K562 (cell line): ENCODE data around the gene ITGAD. TPM values are rescaled to one million over a fixed set of nuclear protein-coding genes. Genes with fewer than 3 reads are reported as not detected.
A peak's percentile ranks its signal among the peaks of the same experiment; 100 is the strongest.

ENCODE experiments used
- CHD2 ChIP-seq: IDR thresholded peaks from 2 replicates; pipeline ENCODE4 v1.6.1; 2011; ENCODE audit warnings: low read depth, low read length
- CTBP1 ChIP-seq: fragments of 450-650 bp; IDR thresholded peaks from 2 replicates; pipeline ENCODE4 v1.6.1; 2016; ENCODE audit warnings: borderline replicate concordance
- DPF2 ChIP-seq: fragments of 450-650 bp; IDR thresholded peaks from 2 replicates; pipeline ENCODE4 v1.6.1; 2016
- ELF1 ChIP-seq: fragments of 200-800 bp; sonication (Bioruptor generic); IDR thresholded peaks from 2 replicates; pipeline ENCODE4 v1.6.1; 2016; ENCODE audit warnings: missing genetic modification characterization, missing compliant biosample characterization
- HCFC1 ChIP-seq: IDR thresholded peaks from 2 replicates; pipeline ENCODE4 v1.6.1; 2012; ENCODE audit warnings: low read depth, low read length, improper control_type of control experiment
- ILK ChIP-seq: fragments of 450-650 bp; IDR thresholded peaks from 2 replicates; pipeline ENCODE4 v1.6.1; 2016; ENCODE audit warnings: missing genetic modification characterization, low read depth, mild to moderate bottlenecking, missing compliant biosample characterization, moderate library complexity, borderline replicate concordance
- MEIS2 ChIP-seq: fragments of 450-650 bp; IDR thresholded peaks from 2 replicates; pipeline ENCODE4 v1.6.1; 2014; ENCODE audit warnings: mild to moderate bottlenecking; ENCODE audit not compliant: partially characterized antibody
- MXI1 ChIP-seq: IDR thresholded peaks from 2 replicates; pipeline ENCODE4 v1.6.1; 2011; ENCODE audit warnings: low read depth, mild to moderate bottlenecking, improper control_type of control experiment, low read length
- NR2C1 ChIP-seq, 2 experiments: fragments of 450-650 bp; IDR thresholded peaks; 2 replicates each; pipeline ENCODE4 v1.6.1; 2017; ENCODE audit warnings: mild to moderate bottlenecking in 2 of 2, antibody characterized with exemption in 1 of 2, inconsistent platforms in 1 of 2, missing compliant biosample characterization in 1 of 2, missing genetic modification characterization in 1 of 2
- OTX1 ChIP-seq: fragments of 450-650 bp; formaldehyde crosslinking; IDR thresholded peaks from 2 replicates; pipeline ENCODE4 v1.4.0; 2022; ENCODE audit warnings: mild to moderate bottlenecking
- RBM25 ChIP-seq: fragments of 200-400 bp; formaldehyde crosslinking; IDR thresholded peaks from 2 replicates; pipeline ENCODE4 v1.6.1; 2018; ENCODE audit warnings: low read length, low read depth, moderate library complexity; ENCODE audit not compliant: severe bottlenecking
- SIRT6 ChIP-seq: IDR thresholded peaks from one replicate; pipeline ENCODE4 v1.6.1; 2012; ENCODE audit warnings: low read depth, mild to moderate bottlenecking, control low read depth, inconsistent platforms, low read length, moderate library complexity
- TEAD4 ChIP-seq, 2 experiments: sonication (generic) in 1 of 2; formaldehyde crosslinking in 1 of 2; IDR thresholded peaks; 2 replicates each; pipeline versions ENCODE4 v1.6.1 to v1.8.0; 2012 to 2022; ENCODE audit warnings: borderline replicate concordance in 1 of 2, inconsistent platforms in 1 of 2, low read length in 1 of 2, mild to moderate bottlenecking in 1 of 2, missing genetic modification reagents in 1 of 2
- XRCC5 ChIP-seq: fragments of 200-400 bp; formaldehyde crosslinking; IDR thresholded peaks from 2 replicates; pipeline ENCODE4 v1.6.1; 2017; ENCODE audit warnings: low read depth, mild to moderate bottlenecking, low read length
- ZNF384 ChIP-seq: IDR thresholded peaks from 2 replicates; pipeline ENCODE4 v1.6.1; 2012; ENCODE audit warnings: low read depth, low read length, improper control_type of control experiment
- polyA plus RNA-seq, 8 experiments: library from polyadenylated mRNA; depleted of rRNA in 4 of 8; stranded (reverse) in 5 of 8; unstranded in 3 of 8; fragments of >200 nt; fragmentation: Nextera tagmentation in 2 of 8; fragmentation: Illumina TruSeq in 1 of 8; extraction: Ambion mirVana in 2 of 8; extraction: Trizol in 1 of 8; gene quantifications; 2 replicates each; pipeline versions ENCODE4 v1.2.1 to v1.2.3, GENCODE V29; 2011 to 2014; ENCODE audit warnings: inconsistent platforms in 1 of 8, missing spikeins in 1 of 8
- total RNA-seq, 7 experiments: library from RNA; depleted of rRNA in 6 of 7; stranded (reverse); fragments of >200 nt in 6 of 7; fragmentation: Illumina TruSeq in 2 of 7; extraction: Trizol in 2 of 7; gene quantifications; 2 replicates each; pipeline versions ENCODE4 v1.2.1 to v1.2.3, GENCODE V29; 2011 to 2021; ENCODE audit warnings: low replicate concordance in 1 of 7
- TF ChIP-seq, protein P1 (sequence below): sonication (generic); formaldehyde crosslinking; IDR thresholded peaks from 2 replicates; pipeline ENCODE4 v1.8.0; 2022; ENCODE audit warnings: mild to moderate bottlenecking, missing genetic modification reagents
- TF ChIP-seq, protein P2 (sequence below): fragments of 250-450 bp; sonication (Bioruptor Pico); IDR thresholded peaks from 2 replicates; pipeline ENCODE4 v1.4.0; 2020; ENCODE audit warnings: mild to moderate bottlenecking, moderate library complexity
- TF ChIP-seq, protein P3 (sequence below): fragments of 450-650 bp; formaldehyde crosslinking; IDR thresholded peaks from 2 replicates; pipeline ENCODE4 v1.4.0; 2020; ENCODE audit warnings: mild to moderate bottlenecking, moderate library complexity
- TF ChIP-seq, protein P4 (sequence below): sonication (generic); formaldehyde crosslinking; IDR thresholded peaks from 2 replicates; pipeline ENCODE4 v1.9.0; 2022; ENCODE audit warnings: mild to moderate bottlenecking, missing genetic modification reagents
- TF ChIP-seq, protein P5 (sequence below), 3 experiments: fragments of 200-800 bp in 1 of 3; sonication (Bioruptor generic) in 1 of 3; sonication (generic) in 1 of 3; formaldehyde crosslinking in 1 of 3; IDR thresholded peaks; 2 replicates each; pipeline versions ENCODE4 v1.6.1 to v1.8.0; 2016 to 2022; ENCODE audit warnings: mild to moderate bottlenecking in 2 of 3, missing compliant biosample characterization in 2 of 3, missing genetic modification characterization in 2 of 3, missing genetic modification reagents in 1 of 3

The ITGAD gene
- total and polyA plus RNA-seq, 9 of the 15 experiments (the other 6 are each of a cell fraction or from before 2014, with no cell fraction given) = not detected

DNA sequence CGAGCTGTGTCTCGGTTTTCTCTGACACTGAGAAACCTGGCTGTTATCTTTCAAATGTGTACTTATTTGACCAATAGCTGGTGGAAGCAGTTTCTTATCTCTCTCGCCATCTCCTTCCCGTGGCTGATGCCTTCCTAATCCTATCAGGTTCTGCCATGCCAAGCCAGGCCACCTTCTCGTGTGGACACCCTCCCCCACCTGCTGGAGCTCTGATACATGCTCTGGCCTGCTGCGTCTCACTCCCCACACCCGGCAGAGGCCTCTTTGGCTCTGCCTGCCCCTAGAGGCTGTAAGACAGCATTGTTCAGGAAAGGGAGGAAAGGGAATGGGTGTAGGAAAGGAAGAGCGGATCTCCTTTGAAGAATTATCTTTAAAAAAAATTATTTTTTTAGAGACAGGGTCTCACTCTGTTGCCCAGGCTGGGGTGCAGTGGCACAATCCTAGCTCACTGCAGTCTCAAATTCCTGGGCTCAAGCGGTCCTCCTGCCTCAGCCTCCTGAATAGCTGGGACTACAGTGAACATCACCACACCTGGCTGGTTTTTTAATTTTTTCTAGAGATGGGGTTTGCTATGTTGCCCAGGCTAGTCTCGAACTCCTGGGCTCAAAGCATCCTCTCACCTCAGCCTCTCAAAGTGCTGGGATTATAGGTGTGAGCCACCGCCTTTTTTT is 58.7 kb downstream of the ITGAD start (continued):
- TF ChIP-seq RBM25 (peak; percentile 11), NR2C1 (IDR thresholded peaks at IDR 0.05) (no peak), NR2C1 (tag; IDR thresholded peaks at IDR 0.05) (no peak), DPF2 (peak; percentile 64; the same call in 1 of the 2 replicates), XRCC5 (peak; percentile 24; the same call in 1 of the 2 replicates), MXI1 (no peak), CHD2 (0 out of 2 replicates have a peak, but pooled peaks have one; percentile 36), TEAD4 (IDR thresholded peaks at IDR 0.05; ENCODE audit: low read length) (0 out of 2 replicates have a peak, but pooled peaks have one; percentile 38), TEAD4 (CRISPR knock-in tag; IDR thresholded peaks at IDR 0.05; ENCODE audit: borderline replicate concordance) (no peak), ELF1 (tag) (0 out of 2 replicates have a peak, but pooled peaks have one; percentile 22), CTBP1 (peak; percentile 74; the same call in 1 of the 2 replicates), SIRT6 (no peak), ILK (tag) (no peak), OTX1 (CRISPR knock-in tag) (peak; percentile 37; the same call in 1 of the 2 replicates), HCFC1 (peak; percentile 30; the same call in 1 of the 2 replicates), MEIS2 (no peak), ZNF384 (peak; percentile 50; the same call in 1 of the 2 replicates)
- TF ChIP-seq, protein P1, sequence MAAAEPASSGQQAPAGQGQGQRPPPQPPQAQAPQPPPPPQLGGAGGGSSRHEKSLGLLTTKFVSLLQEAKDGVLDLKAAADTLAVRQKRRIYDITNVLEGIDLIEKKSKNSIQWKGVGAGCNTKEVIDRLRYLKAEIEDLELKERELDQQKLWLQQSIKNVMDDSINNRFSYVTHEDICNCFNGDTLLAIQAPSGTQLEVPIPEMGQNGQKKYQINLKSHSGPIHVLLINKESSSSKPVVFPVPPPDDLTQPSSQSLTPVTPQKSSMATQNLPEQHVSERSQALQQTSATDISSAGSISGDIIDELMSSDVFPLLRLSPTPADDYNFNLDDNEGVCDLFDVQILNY (CRISPR knock-in tag) = no peak
- TF ChIP-seq, protein P2, sequence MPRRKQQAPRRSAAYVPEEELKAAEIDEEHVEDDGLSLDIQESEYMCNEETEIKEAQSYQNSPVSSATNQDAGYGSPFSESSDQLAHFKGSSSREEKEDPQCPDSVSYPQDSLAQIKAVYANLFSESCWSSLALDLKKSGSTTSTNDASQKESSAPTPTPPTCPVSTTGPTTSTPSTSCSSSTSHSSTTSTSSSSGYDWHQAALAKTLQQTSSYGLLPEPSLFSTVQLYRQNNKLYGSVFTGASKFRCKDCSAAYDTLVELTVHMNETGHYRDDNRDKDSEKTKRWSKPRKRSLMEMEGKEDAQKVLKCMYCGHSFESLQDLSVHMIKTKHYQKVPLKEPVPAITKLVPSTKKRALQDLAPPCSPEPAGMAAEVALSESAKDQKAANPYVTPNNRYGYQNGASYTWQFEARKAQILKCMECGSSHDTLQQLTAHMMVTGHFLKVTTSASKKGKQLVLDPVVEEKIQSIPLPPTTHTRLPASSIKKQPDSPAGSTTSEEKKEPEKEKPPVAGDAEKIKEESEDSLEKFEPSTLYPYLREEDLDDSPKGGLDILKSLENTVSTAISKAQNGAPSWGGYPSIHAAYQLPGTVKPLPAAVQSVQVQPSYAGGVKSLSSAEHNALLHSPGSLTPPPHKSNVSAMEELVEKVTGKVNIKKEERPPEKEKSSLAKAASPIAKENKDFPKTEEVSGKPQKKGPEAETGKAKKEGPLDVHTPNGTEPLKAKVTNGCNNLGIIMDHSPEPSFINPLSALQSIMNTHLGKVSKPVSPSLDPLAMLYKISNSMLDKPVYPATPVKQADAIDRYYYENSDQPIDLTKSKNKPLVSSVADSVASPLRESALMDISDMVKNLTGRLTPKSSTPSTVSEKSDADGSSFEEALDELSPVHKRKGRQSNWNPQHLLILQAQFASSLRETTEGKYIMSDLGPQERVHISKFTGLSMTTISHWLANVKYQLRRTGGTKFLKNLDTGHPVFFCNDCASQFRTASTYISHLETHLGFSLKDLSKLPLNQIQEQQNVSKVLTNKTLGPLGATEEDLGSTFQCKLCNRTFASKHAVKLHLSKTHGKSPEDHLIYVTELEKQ = no peak
- TF ChIP-seq, protein P3, sequence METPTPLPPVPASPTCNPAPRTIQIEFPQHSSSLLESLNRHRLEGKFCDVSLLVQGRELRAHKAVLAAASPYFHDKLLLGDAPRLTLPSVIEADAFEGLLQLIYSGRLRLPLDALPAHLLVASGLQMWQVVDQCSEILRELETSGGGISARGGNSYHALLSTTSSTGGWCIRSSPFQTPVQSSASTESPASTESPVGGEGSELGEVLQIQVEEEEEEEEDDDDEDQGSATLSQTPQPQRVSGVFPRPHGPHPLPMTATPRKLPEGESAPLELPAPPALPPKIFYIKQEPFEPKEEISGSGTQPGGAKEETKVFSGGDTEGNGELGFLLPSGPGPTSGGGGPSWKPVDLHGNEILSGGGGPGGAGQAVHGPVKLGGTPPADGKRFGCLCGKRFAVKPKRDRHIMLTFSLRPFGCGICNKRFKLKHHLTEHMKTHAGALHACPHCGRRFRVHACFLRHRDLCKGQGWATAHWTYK (CRISPR knock-in tag) = peak; percentile 36; the same call in 1 of the 2 replicates
- TF ChIP-seq, protein P4, sequence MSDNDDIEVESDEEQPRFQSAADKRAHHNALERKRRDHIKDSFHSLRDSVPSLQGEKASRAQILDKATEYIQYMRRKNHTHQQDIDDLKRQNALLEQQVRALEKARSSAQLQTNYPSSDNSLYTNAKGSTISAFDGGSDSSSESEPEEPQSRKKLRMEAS = no peak
- TF ChIP-seq, protein P5, sequence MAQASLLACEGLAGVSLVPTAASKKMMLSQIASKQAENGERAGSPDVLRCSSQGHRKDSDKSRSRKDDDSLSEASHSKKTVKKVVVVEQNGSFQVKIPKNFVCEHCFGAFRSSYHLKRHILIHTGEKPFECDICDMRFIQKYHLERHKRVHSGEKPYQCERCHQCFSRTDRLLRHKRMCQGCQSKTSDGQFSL (CRISPR knock-in tag; IDR thresholded peaks at IDR 0.05) = no peak
- TF ChIP-seq, protein P5 (tag; IDR thresholded peaks at IDR 0.05) = no peak
